Activated T-cell treated with anti-CD3 and anti-CD28 coated beads, Interleukin-2, amount 50 U/mL, for 72 hours (primary cell): ENCODE data around the gene RPL18. TPM values are rescaled to one million over a fixed set of nuclear protein-coding genes. Genes with fewer than 3 reads are reported as not detected.

Source experiments
- ATAC-seq, 2 donors: fragments of 150-1000 bp; cut with Tn5 transposase; replicated peaks in 1 of 2; 2 replicates each; pipeline ENCODE4 v1.10.0; 2021; ENCODE audit warnings: moderate library complexity in 2 of 2, mild to moderate bottlenecking in 1 of 2
- DNase-seq, 2 donors: peaks; one replicate each; pipeline ENCODE4 v3.0.0; 2021 to 2022; ENCODE audit warnings: mixed read lengths in 1 of 2
- H3K27ac Mint-ChIP-seq: one replicate; pipeline ENCODE4 v1.8.0; 2022; ENCODE audit warnings: mild to moderate bottlenecking, moderate library complexity, mixed read lengths
- H3K27me3 Mint-ChIP-seq: one replicate; pipeline ENCODE4 v1.8.0; 2022; ENCODE audit warnings: low read depth, mixed read lengths
- H3K36me3 Mint-ChIP-seq, 2 donors: one replicate each; pipeline ENCODE4 v1.8.0; 2022; ENCODE audit warnings: mixed read lengths in 2 of 2, mild to moderate bottlenecking in 1 of 2; ENCODE audit not compliant: insufficient read depth in 2 of 2
- H3K4me1 Mint-ChIP-seq: one replicate; pipeline ENCODE4 v1.8.0; 2022; ENCODE audit warnings: low read depth, mixed read lengths
- H3K4me3 Mint-ChIP-seq, 2 donors: one replicate each; pipeline ENCODE4 v1.8.0; 2022; ENCODE audit warnings: mild to moderate bottlenecking in 2 of 2, mixed read lengths in 2 of 2, moderate library complexity in 2 of 2
- H3K9me3 Mint-ChIP-seq, 2 donors: one replicate each; pipeline ENCODE4 v1.8.0; 2022; ENCODE audit warnings: mixed read lengths in 2 of 2
- total RNA-seq, 2 donors: library from RNA; stranded (reverse); gene quantifications; one replicate each; pipeline ENCODE4 v1.2.3, GENCODE V29; 2022

The RPL18 gene
- total RNA-seq, 2 donors from 2014 or later, result 1,953 to 2,080 TPM

- Mint-ChIP-seq H3K4me3 (peak overlapping the region; percentile 90 to 92), H3K27me3 (no peaks in the 10 kb centered on the region), H3K9me3 (peaks cover 2 to 5% of the 10 kb centered on the region in 2 donors), H3K4me1 (peaks cover 33% of the 10 kb centered on the region), H3K27ac (peak overlapping the region; percentile 74), H3K36me3 (peaks cover 0 to 4% of the 10 kb centered on the region in 2 donors)
- DNase-seq (no peak), ATAC-seq (no peak)
Observed at GRCh38 chr19:48638831-48639381, 19.9 kb upstream of the RPL18 start.

GRCh38 chr19:48637948-48638830, 19.2 kb upstream of the RPL18 start:
- ATAC-seq, result peak; percentile 38 to 43
- H3K4me3 Mint-ChIP-seq, result peak overlapping the region; percentile 90 to 92
- H3K27me3 Mint-ChIP-seq, result no peaks in the 10 kb centered on the region
- peaks cover 2 to 5% of the 10 kb centered on the region in 2 donors for H3K9me3 Mint-ChIP-seq
- H3K27ac Mint-ChIP-seq, result peak overlapping the region; percentile 74
- peak; percentile 84 to 88 for DNase-seq
- peaks cover 40% of the 10 kb centered on the region for H3K4me1 Mint-ChIP-seq
- H3K36me3 Mint-ChIP-seq, result peaks cover 0 to 4% of the 10 kb centered on the region in 2 donors

- Mint-ChIP-seq H3K27ac (peak overlapping the region; percentile 74), H3K36me3 (peaks cover 0 to 4% of the 10 kb centered on the region in 2 donors), H3K9me3 (peaks cover 2 to 5% of the 10 kb centered on the region in 2 donors), H3K4me1 (peaks cover 47% of the 10 kb centered on the region), H3K27me3 (no peaks in the 10 kb centered on the region), H3K4me3 (peak overlapping the region; percentile 90 to 92)
- ATAC-seq (peak; percentile 77 to 80), DNase-seq (peak; percentile 98 to 99)
Observed at GRCh38 chr19:48637449-48637947, 18.5 kb upstream of the RPL18 start.

- peak in 1 of 2 donors; percentile 60 for DNase-seq
- Mint-ChIP-seq H3K27me3 (no peaks in the 10 kb centered on the region), H3K27ac (peak within 1 kb of the TSS; percentile 74), H3K9me3 (peaks cover 2 to 5% of the 10 kb centered on the region in 2 donors), H3K4me1 (peaks cover 50% of the 10 kb centered on the region), H3K4me3 (peak within 1 kb of the TSS; percentile 90 to 92), H3K36me3 (peaks cover 0 to 4% of the 10 kb centered on the region in 2 donors)
- peak; percentile 3 for ATAC-seq
Observed at GRCh38 chr19:48636859-48637448, 18.0 kb upstream of the RPL18 start, which contains the start of gene DBP. TSS of gene DBP (minus strand) at chr19:48637379. CDS start at chr19:48636994, 385 bp downstream.

- Mint-ChIP-seq H3K4me3 (peak overlapping the region; percentile 90 to 92), H3K4me1 (peaks cover 50% of the 10 kb centered on the region), H3K27me3 (no peaks in the 10 kb centered on the region), H3K9me3 (peaks cover 2 to 5% of the 10 kb centered on the region in 2 donors), H3K36me3 (peaks cover 0 to 4% of the 10 kb centered on the region in 2 donors), H3K27ac (peak overlapping the region; percentile 79)
- peak in 1 of 2 donors; percentile 49 for DNase-seq
- no peak for ATAC-seq
Observed at GRCh38 chr19:48635966-48636858, 17.2 kb upstream of the RPL18 start.

- no peaks in the 10 kb centered on the region for H3K27me3 Mint-ChIP-seq
- DNase-seq, result peak; percentile 80 to 83
- H3K4me3 Mint-ChIP-seq, result peak overlapping the region; percentile 90 to 92
- H3K36me3 Mint-ChIP-seq, result peaks cover 0 to 4% of the 10 kb centered on the region in 2 donors
- peaks cover 2 to 5% of the 10 kb centered on the region in 2 donors for H3K9me3 Mint-ChIP-seq
- ATAC-seq, result peak; percentile 11 to 13
- H3K4me1 Mint-ChIP-seq, result peaks cover 54% of the 10 kb centered on the region
- peak overlapping the region; percentile 81 for H3K27ac Mint-ChIP-seq
Observed at GRCh38 chr19:48635263-48635965, 16.4 kb upstream of the RPL18 start.

GRCh38 chr19:48634424-48635262, 15.7 kb upstream of the RPL18 start:
- Mint-ChIP-seq H3K27me3 (no peaks in the 10 kb centered on the region), H3K27ac (peak overlapping the region; percentile 88), H3K36me3 (peaks cover 3 to 7% of the 10 kb centered on the region in 2 donors), H3K4me1 (peaks cover 58% of the 10 kb centered on the region), H3K9me3 (peaks cover 2 to 5% of the 10 kb centered on the region in 2 donors), H3K4me3 (peak overlapping the region; percentile 88 to 89)
- DNase-seq (peak; percentile 94), ATAC-seq (peak; percentile 36 to 42)

GRCh38 chr19:48634036-48634342, 15.0 kb upstream of the RPL18 start:
- Mint-ChIP-seq H3K4me3 (peak overlapping the region; percentile 88 to 89), H3K4me1 (peaks cover 56% of the 10 kb centered on the region), H3K27ac (peak overlapping the region; percentile 88), H3K27me3 (no peaks in the 10 kb centered on the region), H3K36me3 (peaks cover 3 to 7% of the 10 kb centered on the region in 2 donors), H3K9me3 (peaks cover 2 to 5% of the 10 kb centered on the region in 2 donors)
- no peak for DNase-seq
- no peak for ATAC-seq

- Mint-ChIP-seq H3K4me3 (peak overlapping the region; percentile 88 to 89), H3K27me3 (no peaks in the 10 kb centered on the region), H3K9me3 (peaks cover 0 to 1% of the 10 kb centered on the region in 2 donors), H3K4me1 (peaks cover 50% of the 10 kb centered on the region), H3K36me3 (peaks cover 3 to 4% of the 10 kb centered on the region in 2 donors), H3K27ac (peak overlapping the region; percentile 88)
- no peak for ATAC-seq
- DNase-seq, result no peak
Observed at GRCh38 chr19:48633148-48634035, 14.4 kb upstream of the RPL18 start.

- Mint-ChIP-seq H3K4me1 (peaks cover 47% of the 10 kb centered on the region), H3K4me3 (no peak overlapping the region), H3K27ac (no peak overlapping the region), H3K27me3 (no peaks in the 10 kb centered on the region), H3K9me3 (no peaks in the 10 kb centered on the region), H3K36me3 (peaks cover 3% of the 10 kb centered on the region in 2 donors)
- ATAC-seq, result no peak
- DNase-seq, result no peak
Observed at GRCh38 chr19:48632692-48633147, 13.7 kb upstream of the RPL18 start.
